ENCODE measurements around the gene MIB1. TPM values are rescaled to one million over a fixed set of nuclear protein-coding genes. Genes with fewer than 3 reads are reported as not detected.

Gene MIB1
- total and polyA plus RNA-seq, 2 experiments from 2014 or later: 10.8 to 56.7 TPM

DNA sequence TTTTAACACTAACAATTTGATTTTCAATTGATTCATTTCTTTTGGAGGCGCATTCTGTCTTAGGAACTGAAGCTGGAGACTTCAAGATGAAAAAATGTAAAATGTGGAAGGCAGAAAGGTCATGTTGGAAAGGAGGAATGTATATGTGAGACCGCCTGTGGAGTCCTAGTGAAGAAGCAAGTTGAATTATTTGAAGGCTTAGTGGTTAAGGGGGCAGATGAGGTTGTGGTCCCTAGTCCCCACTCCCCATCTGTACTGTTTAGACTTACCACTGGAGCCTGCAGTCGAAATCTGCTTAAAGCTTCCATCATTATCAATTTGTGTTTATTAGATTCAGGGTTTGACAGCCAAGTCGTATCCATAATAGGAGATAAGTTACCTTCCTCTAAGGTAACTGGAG is 15.4 kb upstream of the MIB1 start:
- no peaks in the 10 kb centered on the region for H3K36me3 Mint-ChIP-seq (ENCODE audit: low read depth)
- H3K4me1 Mint-ChIP-seq: no peaks in the 10 kb centered on the region
- H3K27me3 Mint-ChIP-seq (ENCODE audit: insufficient read depth, low read depth, poor library complexity): peaks cover 6% of the 10 kb centered on the region

More for the DNA sequence above, 15.4 kb upstream of the MIB1 start:
- Histone ChIP-seq H3K27ac (ENCODE audit: low read depth) (no peak overlapping the region), H3F3A (replicated peaks; ENCODE audit: low read depth) (no peaks in the 10 kb centered on the region), H3K4me2 (no peak overlapping the region), H4K20me1 (replicated peaks; ENCODE audit: insufficient read depth) (no peaks in the 10 kb centered on the region), H3K79me2 (replicated peaks; ENCODE audit: insufficient read depth) (no peaks in the 10 kb centered on the region), H3K4me1 (ENCODE audit: insufficient read depth) (no peaks in the 10 kb centered on the region), H2AFZ (no peak overlapping the region), H3K27me3 (ENCODE audit: insufficient read depth) (no peaks in the 10 kb centered on the region), H3K36me3 (ENCODE audit: insufficient read depth) (no peaks in the 10 kb centered on the region), H3K9me2 (ENCODE audit: insufficient read depth) (no peaks in the 10 kb centered on the region), H3K4me3 (no peak overlapping the region)
- H3K27ac Mint-ChIP-seq: no peak overlapping the region
- H3K9me3 Mint-ChIP-seq: no peaks in the 10 kb centered on the region
- no peak for ATAC-seq
- TF ChIP-seq, protein P1, sequence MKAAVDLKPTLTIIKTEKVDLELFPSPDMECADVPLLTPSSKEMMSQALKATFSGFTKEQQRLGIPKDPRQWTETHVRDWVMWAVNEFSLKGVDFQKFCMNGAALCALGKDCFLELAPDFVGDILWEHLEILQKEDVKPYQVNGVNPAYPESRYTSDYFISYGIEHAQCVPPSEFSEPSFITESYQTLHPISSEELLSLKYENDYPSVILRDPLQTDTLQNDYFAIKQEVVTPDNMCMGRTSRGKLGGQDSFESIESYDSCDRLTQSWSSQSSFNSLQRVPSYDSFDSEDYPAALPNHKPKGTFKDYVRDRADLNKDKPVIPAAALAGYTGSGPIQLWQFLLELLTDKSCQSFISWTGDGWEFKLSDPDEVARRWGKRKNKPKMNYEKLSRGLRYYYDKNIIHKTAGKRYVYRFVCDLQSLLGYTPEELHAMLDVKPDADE (IDR thresholded peaks at IDR 0.05): no peak
- TF ChIP-seq EZH2 (IDR thresholded peaks at IDR 0.05; ENCODE audit: low read depth, unreplicated experiment) (no peak), NANOG (IDR thresholded peaks at IDR 0.05; ENCODE audit: borderline replicate concordance) (no peak), CREB1 (CRISPR knock-in tag; IDR thresholded peaks at IDR 0.05; ENCODE audit: low read depth) (no peak), ZNF331 (CRISPR knock-in tag; IDR thresholded peaks at IDR 0.05; ENCODE audit: low read depth) (no peak), JUNB (IDR thresholded peaks at IDR 0.05; ENCODE audit: unreplicated experiment) (no peak), EZH2phosphoT487 (IDR thresholded peaks at IDR 0.05; ENCODE audit: unreplicated experiment) (no peak), STAT1 (IDR thresholded peaks at IDR 0.05; ENCODE audit: unreplicated experiment) (no peak), POLR2AphosphoS5 (IDR thresholded peaks at IDR 0.05; ENCODE audit: low read depth) (no peak), CTCF (conservative IDR thresholded peaks at IDR 0.05; ENCODE audit: low read depth in 2 of 2) (no peak), REST (IDR thresholded peaks at IDR 0.05; ENCODE audit: unreplicated experiment) (no peak), ZNF114 (CRISPR knock-in tag; IDR thresholded peaks at IDR 0.05) (no peak)
- TF ChIP-seq, protein P2, sequence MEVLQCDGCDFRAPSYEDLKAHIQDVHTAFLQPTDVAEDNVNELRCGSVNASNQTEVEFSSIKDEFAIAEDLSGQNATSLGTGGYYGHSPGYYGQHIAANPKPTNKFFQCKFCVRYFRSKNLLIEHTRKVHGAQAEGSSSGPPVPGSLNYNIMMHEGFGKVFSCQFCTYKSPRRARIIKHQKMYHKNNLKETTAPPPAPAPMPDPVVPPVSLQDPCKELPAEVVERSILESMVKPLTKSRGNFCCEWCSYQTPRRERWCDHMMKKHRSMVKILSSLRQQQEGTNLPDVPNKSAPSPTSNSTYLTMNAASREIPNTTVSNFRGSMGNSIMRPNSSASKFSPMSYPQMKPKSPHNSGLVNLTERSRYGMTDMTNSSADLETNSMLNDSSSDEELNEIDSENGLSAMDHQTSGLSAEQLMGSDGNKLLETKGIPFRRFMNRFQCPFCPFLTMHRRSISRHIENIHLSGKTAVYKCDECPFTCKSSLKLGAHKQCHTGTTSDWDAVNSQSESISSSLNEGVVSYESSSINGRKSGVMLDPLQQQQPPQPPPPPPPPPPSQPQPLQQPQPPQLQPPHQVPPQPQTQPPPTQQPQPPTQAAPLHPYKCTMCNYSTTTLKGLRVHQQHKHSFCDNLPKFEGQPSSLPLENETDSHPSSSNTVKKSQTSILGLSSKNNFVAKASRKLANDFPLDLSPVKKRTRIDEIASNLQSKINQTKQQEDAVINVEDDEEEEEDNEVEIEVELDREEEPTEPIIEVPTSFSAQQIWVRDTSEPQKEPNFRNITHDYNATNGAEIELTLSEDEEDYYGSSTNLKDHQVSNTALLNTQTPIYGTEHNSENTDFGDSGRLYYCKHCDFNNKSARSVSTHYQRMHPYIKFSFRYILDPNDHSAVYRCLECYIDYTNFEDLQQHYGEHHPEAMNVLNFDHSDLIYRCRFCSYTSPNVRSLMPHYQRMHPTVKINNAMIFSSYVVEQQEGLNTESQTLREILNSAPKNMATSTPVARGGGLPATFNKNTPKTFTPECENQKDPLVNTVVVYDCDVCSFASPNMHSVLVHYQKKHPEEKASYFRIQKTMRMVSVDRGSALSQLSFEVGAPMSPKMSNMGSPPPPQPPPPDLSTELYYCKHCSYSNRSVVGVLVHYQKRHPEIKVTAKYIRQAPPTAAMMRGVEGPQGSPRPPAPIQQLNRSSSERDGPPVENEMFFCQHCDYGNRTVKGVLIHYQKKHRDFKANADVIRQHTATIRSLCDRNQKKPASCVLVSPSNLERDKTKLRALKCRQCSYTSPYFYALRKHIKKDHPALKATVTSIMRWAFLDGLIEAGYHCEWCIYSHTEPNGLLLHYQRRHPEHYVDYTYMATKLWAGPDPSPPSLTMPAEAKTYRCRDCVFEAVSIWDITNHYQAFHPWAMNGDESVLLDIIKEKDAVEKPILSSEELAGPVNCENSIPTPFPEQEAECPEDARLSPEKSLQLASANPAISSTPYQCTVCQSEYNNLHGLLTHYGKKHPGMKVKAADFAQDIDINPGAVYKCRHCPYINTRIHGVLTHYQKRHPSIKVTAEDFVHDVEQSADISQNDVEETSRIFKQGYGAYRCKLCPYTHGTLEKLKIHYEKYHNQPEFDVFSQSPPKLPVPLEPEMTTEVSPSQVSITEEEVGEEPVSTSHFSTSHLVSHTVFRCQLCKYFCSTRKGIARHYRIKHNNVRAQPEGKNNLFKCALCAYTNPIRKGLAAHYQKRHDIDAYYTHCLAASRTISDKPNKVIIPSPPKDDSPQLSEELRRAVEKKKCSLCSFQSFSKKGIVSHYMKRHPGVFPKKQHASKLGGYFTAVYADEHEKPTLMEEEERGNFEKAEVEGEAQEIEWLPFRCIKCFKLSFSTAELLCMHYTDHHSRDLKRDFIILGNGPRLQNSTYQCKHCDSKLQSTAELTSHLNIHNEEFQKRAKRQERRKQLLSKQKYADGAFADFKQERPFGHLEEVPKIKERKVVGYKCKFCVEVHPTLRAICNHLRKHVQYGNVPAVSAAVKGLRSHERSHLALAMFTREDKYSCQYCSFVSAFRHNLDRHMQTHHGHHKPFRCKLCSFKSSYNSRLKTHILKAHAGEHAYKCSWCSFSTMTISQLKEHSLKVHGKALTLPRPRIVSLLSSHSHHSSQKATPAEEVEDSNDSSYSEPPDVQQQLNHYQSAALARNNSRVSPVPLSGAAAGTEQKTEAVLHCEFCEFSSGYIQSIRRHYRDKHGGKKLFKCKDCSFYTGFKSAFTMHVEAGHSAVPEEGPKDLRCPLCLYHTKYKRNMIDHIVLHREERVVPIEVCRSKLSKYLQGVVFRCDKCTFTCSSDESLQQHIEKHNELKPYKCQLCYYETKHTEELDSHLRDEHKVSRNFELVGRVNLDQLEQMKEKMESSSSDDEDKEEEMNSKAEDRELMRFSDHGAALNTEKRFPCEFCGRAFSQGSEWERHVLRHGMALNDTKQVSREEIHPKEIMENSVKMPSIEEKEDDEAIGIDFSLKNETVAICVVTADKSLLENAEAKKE (CRISPR knock-in tag; IDR thresholded peaks at IDR 0.05): no peak
- DNase-seq (ENCODE audit: low spot score): no peak
- no peak overlapping the region for H3K4me3 Mint-ChIP-seq

Data from GM23338 (cell line).